HCT116 (cell line): ENCODE data around the gene WEE1. TPM values are rescaled to one million over a fixed set of nuclear protein-coding genes. Genes with fewer than 3 reads are reported as not detected.

Experiments used
- ATAC-seq: fragments of 200-7000 bp; cut with Tn5 transposase; 2 replicates; pipeline ENCODE4 v1.9.1; 2020; ENCODE audit warnings: mild to moderate bottlenecking, moderate library complexity
- BruUV-seq: library from RNA; stranded (reverse); fragments of 400-500 nt; replicated peaks from 2 replicates; lab custom pipeline; 2021; lab: Mats Ljungman, UMichigan
- CTCF ChIA-PET: fragments of 300-600 bp; sonication (Branson Sonifier 250); formaldehyde crosslinking; loops from one replicate; lab custom pipeline; 2021; ENCODE audit warnings: antibody characterized with exemption; lab: Charles Lee
- POLR2A ChIA-PET: fragments of 300-600, 350-600 bp; sonication (Branson Sonifier 250); formaldehyde crosslinking; loops from one replicate; lab custom pipeline; 2021; ENCODE audit warnings: antibody characterized with exemption; lab: Charles Lee
- RAD21 ChIA-PET, 2 experiments: fragments of 300-600 bp; sonication (Branson Sonifier 250); formaldehyde crosslinking; loops; one replicate each; lab custom pipeline; 2023; ENCODE audit warnings: low total read pairs in 2 of 2; ENCODE audit not compliant: uncharacterized antibody in 2 of 2, unreplicated experiment in 2 of 2, low non-redundant PET in 1 of 2; lab: Charles Lee
- DNase-seq: peaks from one replicate; pipeline ENCODE4 v3.0.0-alpha.2; 2010; ENCODE audit warnings: low read depth, low spot score
- H2AFZ ChIP-seq: fragments of 200-600 bp; shearing (Covaris generic), sonication (generic); 2 replicates; pipeline ENCODE4 v1.6.1; 2017; ENCODE audit warnings: low read depth, mixed run types, mixed read lengths, antibody characterized with exemption, low read length; ENCODE audit not compliant: poor library complexity, severe bottlenecking
- H3K27ac ChIP-seq: 2 replicates; pipeline ENCODE4 v1.5.1; 2012; ENCODE audit warnings: low read depth, low read length
- H3K27me3 ChIP-seq: fragments of 200-600 bp; sonication (generic); 2 replicates; pipeline ENCODE4 v1.6.1; 2016; ENCODE audit warnings: mixed run types, low read length, mixed read lengths; ENCODE audit not compliant: insufficient read depth
- H3K36me3 ChIP-seq, 2 experiments: fragments of 200-500 bp in 1 of 2; fragments of 200-600 bp in 1 of 2; sonication (Bioruptor generic) in 1 of 2; sonication (generic) in 1 of 2; 2 replicates each; pipeline versions ENCODE4 v1.5.1 to v1.6.1; 2014 to 2016; ENCODE audit warnings: low read length in 2 of 2, inconsistent platforms in 1 of 2, mixed read lengths in 1 of 2, mixed run types in 1 of 2; ENCODE audit not compliant: insufficient read depth in 2 of 2, control insufficient read depth in 1 of 2
- H3K4me1 ChIP-seq, 2 experiments: fragments of 200-600 bp in 1 of 2; sonication (generic) in 1 of 2; 2 replicates each; pipeline versions ENCODE4 v1.5.1 to v1.6.1; 2012 to 2017; ENCODE audit warnings: low read length in 2 of 2, inconsistent platforms in 1 of 2, mild to moderate bottlenecking in 1 of 2, mixed read lengths in 1 of 2, mixed run types in 1 of 2, moderate library complexity in 1 of 2; ENCODE audit not compliant: insufficient read depth in 2 of 2, control insufficient read depth in 1 of 2
- H3K4me2 ChIP-seq: fragments of 200-600 bp; sonication (generic); 2 replicates; pipeline ENCODE4 v1.6.1; 2017; ENCODE audit warnings: mixed run types, low read length, mixed read lengths
- H3K4me3 ChIP-seq, 2 experiments: fragments of 200-600 bp in 1 of 2; sonication (generic) in 1 of 2; replicated peaks in 1 of 2; 2 replicates each; pipeline ENCODE4 v1.5.1; 2011 to 2016; ENCODE audit warnings: low read length in 2 of 2, control low read depth in 1 of 2, low read depth in 1 of 2, mild to moderate bottlenecking in 1 of 2, mixed read lengths in 1 of 2, mixed run types in 1 of 2
- H3K79me2 ChIP-seq: fragments of 200-600 bp; sonication (generic); 2 replicates; pipeline ENCODE4 v1.6.1; 2017; ENCODE audit warnings: mild to moderate bottlenecking, mixed run types, low read length, moderate library complexity, mixed read lengths; ENCODE audit not compliant: insufficient read depth
- H3K9ac ChIP-seq: fragments of 200-600 bp; sonication (generic); 2 replicates; pipeline ENCODE4 v1.6.1; 2016; ENCODE audit warnings: low read length, mixed read lengths
- H3K9me2 ChIP-seq: fragments of 200-600 bp; sonication (generic), shearing (Covaris generic); 2 replicates; pipeline ENCODE4 v1.6.1; 2017; ENCODE audit warnings: mixed run types, mild to moderate bottlenecking, moderate library complexity; ENCODE audit not compliant: insufficient read depth
- H3K9me3 ChIP-seq, 2 experiments: fragments of 200-500 bp in 1 of 2; fragments of 200-600 bp in 1 of 2; sonication (Bioruptor generic) in 1 of 2; sonication (generic) in 1 of 2; 2 replicates each; pipeline ENCODE4 v1.6.1; 2014 to 2017; ENCODE audit warnings: low read length in 2 of 2, mixed read lengths in 2 of 2, inconsistent platforms in 1 of 2, low read depth in 1 of 2, mild to moderate bottlenecking in 1 of 2, mixed run types in 1 of 2, moderate library complexity in 1 of 2; ENCODE audit not compliant: control insufficient read depth in 1 of 2, insufficient read depth in 1 of 2
- H4K20me1 ChIP-seq: fragments of 200-600 bp; sonication (generic), shearing (Covaris generic); 2 replicates; pipeline ENCODE4 v1.6.1; 2017; ENCODE audit warnings: mixed run types, mild to moderate bottlenecking, moderate library complexity; ENCODE audit not compliant: insufficient read depth
- CBX3 ChIP-seq: IDR thresholded peaks from 2 replicates; pipeline ENCODE4 v1.6.1; 2012; ENCODE audit warnings: low read depth
- CEBPB ChIP-seq: IDR thresholded peaks from 2 replicates; pipeline ENCODE4 v1.6.1; 2012; ENCODE audit warnings: low read depth
- FOSL1 ChIP-seq: IDR thresholded peaks from 2 replicates; pipeline ENCODE4 v1.6.1; 2012; ENCODE audit warnings: low read depth
- JUND ChIP-seq: IDR thresholded peaks from 2 replicates; pipeline ENCODE4 v1.6.1; 2012
- POLR2A ChIP-seq: IDR thresholded peaks from 2 replicates; pipeline ENCODE4 v1.7.0; 2011; ENCODE audit warnings: borderline replicate concordance; ENCODE audit not compliant: insufficient read depth, insufficient read length; ENCODE audit errors: extremely low read depth
- POLR2AphosphoS5 ChIP-seq: IDR thresholded peaks from 2 replicates; pipeline ENCODE4 v1.6.1; 2011; ENCODE audit warnings: mild to moderate bottlenecking, low read depth, low read length, moderate library complexity
- SIN3A ChIP-seq: IDR thresholded peaks from 2 replicates; pipeline ENCODE4 v1.6.1; 2012; ENCODE audit warnings: low read depth
- SP1 ChIP-seq: IDR thresholded peaks from 2 replicates; pipeline ENCODE4 v1.6.1; 2012; ENCODE audit warnings: low read depth
- SRF ChIP-seq: IDR thresholded peaks from 2 replicates; pipeline ENCODE4 v1.6.1; 2012; ENCODE audit warnings: low read depth
- TCF7L2 ChIP-seq: IDR thresholded peaks from 2 replicates; pipeline ENCODE4 v1.7.0; 2011; ENCODE audit warnings: borderline replicate concordance, inconsistent platforms; ENCODE audit not compliant: insufficient read depth, insufficient read length; ENCODE audit errors: extremely low read depth
- YY1 ChIP-seq: IDR thresholded peaks from 2 replicates; pipeline ENCODE4 v1.6.1; 2011; ENCODE audit warnings: low read length, low read depth, moderate library complexity, mild to moderate bottlenecking; ENCODE audit not compliant: insufficient replicate concordance; ENCODE audit errors: extremely low read depth
- ZNF274 ChIP-seq: fragments of 200-500 bp; sonication (Bioruptor generic); IDR thresholded peaks from 2 replicates; pipeline ENCODE4 v1.6.1; 2014; ENCODE audit warnings: mild to moderate bottlenecking, low read depth, low read length, inconsistent platforms
- intact Hi-C: fragments of 100-400 bp; cut with micrococcal nuclease; formaldehyde crosslinking; loops from 2 replicates; pipeline ENCODE4 v1.10.0; 2022
- total RNA-seq: library from RNA; stranded (reverse); gene quantifications from one replicate; pipeline ENCODE4 v1.2.1, GENCODE V29; 2021; ENCODE audit not compliant: unreplicated experiment
- TF ChIP-seq, protein P1 (sequence below): IDR thresholded peaks from 2 replicates; pipeline ENCODE4 v1.6.1; 2011; ENCODE audit warnings: mild to moderate bottlenecking, low read length, moderate library complexity; ENCODE audit not compliant: insufficient replicate concordance; ENCODE audit errors: extremely low read depth
- TF ChIP-seq, protein P2 (sequence below): IDR thresholded peaks from 2 replicates; pipeline ENCODE4 v1.6.1; 2012; ENCODE audit warnings: low read depth

Gene WEE1
- total RNA-seq, 1 experiment from 2014 or later = 50.8 TPM

DNA sequence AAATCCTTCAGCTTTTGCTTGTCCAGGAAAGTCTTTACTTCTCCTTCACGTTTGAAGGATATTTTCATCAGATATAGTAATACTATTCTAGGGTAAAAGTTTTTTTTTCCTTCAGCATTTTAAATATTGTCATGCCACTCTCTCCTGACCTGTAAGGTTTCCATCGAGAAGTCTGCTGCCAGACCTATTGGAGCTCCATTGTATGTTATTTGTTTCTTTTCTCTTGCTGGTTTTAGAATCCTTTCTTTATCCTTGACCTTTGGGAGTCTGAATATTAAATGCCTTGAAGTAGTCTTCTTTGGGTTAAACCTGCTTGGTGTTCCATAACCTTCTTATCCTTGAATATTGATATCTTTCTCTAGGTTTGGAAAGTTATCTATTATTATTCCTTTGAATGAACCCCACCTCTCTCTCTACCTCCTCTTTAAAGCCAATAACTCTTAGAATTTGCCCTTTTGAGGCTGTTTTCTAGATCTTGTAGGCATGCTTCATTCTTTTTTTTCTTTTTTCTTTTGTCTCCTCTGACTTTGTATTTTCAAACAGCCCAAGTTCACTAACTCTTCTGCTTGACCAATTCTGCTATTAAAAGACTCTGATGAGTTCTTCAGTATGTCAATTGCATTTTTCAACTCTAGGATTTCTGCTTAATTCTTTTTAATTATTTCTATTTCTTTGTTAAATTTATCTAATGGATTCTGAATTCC is 12.0 kb upstream of the WEE1 start:
- no peaks in the 10 kb centered on the region for H3K36me3 ChIP-seq
- no peaks in the 10 kb centered on the region for H3K27me3 ChIP-seq
- ATAC-seq = no peak
- TF ChIP-seq CBX3 (peak; percentile 61; the same call in 1 of the 2 replicates), SP1 (no peak)
- TF ChIP-seq, all 23 proteins: peak for 1
- ChIA-PET POLR2A (no interaction called here), CTCF (no interaction called here), RAD21 (no interaction called here)
- no peaks in the 10 kb centered on the region for H3K9me2 ChIP-seq
- intact Hi-C loops = no loop called here
- no peaks in the 10 kb centered on the region for H4K20me1 ChIP-seq
- BruUV-seq = no TSS peak
- H3K4me1 ChIP-seq = peaks cover 14 to 31% of the 10 kb centered on the region in 2 experiments
- H3K4me3 ChIP-seq = no peak overlapping the region
- H3K4me2 ChIP-seq = no peak overlapping the region
- peaks cover 0 to 2% of the 10 kb centered on the region in 2 experiments; a peak in 1 of 4 replicates for H3K9me3 ChIP-seq
- no peak overlapping the region for H3K27ac ChIP-seq
- DNase-seq = no peak
- no peak overlapping the region for H3K9ac ChIP-seq
- H2AFZ ChIP-seq = no peak overlapping the region
- H3K79me2 ChIP-seq = no peaks in the 10 kb centered on the region

DNA sequence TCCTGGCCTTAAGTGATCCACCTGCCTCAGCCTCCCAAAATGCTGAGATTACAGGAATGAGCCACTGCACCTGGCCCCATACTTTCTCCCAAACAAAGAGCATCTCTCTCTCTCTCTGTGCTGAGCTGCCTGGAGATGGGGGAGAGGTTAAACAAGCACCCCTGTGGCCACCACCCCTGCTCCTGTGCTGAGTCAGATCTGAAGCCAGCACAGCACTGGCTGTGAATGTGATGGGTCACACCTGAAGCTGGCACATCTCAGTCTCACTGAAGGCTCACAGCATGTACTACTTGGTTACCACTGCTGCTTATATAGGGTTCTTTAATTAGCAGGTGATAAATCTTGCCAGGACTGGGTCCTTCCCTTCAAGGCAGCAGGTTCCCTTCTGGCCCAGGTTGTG is 10.8 kb upstream of the WEE1 start:
- Histone ChIP-seq H3K4me2 (peak overlapping the region; percentile 28; the same call in 1 of the 2 replicates), H3K9me3 (peaks cover 0 to 2% of the 10 kb centered on the region in 2 experiments; a peak in 1 of 4 replicates), H4K20me1 (no peaks in the 10 kb centered on the region), H3K27me3 (no peaks in the 10 kb centered on the region), H3K79me2 (no peaks in the 10 kb centered on the region), H2AFZ (no peak overlapping the region), H3K36me3 (no peaks in the 10 kb centered on the region), H3K9me2 (no peaks in the 10 kb centered on the region), H3K4me3 (no peak overlapping the region), H3K9ac (no peak overlapping the region), H3K27ac (no peak overlapping the region), H3K4me1 (peaks cover 20 to 43% of the 10 kb centered on the region in 2 experiments)
- BruUV-seq = no TSS peak
- CTCF ChIA-PET = no interaction called here
- no peak for ATAC-seq
- POLR2A ChIA-PET = no interaction called here
- no peak for DNase-seq
- intact Hi-C loops = no loop called here
- RAD21 ChIA-PET = no interaction called here
- TF ChIP-seq, protein P1, sequence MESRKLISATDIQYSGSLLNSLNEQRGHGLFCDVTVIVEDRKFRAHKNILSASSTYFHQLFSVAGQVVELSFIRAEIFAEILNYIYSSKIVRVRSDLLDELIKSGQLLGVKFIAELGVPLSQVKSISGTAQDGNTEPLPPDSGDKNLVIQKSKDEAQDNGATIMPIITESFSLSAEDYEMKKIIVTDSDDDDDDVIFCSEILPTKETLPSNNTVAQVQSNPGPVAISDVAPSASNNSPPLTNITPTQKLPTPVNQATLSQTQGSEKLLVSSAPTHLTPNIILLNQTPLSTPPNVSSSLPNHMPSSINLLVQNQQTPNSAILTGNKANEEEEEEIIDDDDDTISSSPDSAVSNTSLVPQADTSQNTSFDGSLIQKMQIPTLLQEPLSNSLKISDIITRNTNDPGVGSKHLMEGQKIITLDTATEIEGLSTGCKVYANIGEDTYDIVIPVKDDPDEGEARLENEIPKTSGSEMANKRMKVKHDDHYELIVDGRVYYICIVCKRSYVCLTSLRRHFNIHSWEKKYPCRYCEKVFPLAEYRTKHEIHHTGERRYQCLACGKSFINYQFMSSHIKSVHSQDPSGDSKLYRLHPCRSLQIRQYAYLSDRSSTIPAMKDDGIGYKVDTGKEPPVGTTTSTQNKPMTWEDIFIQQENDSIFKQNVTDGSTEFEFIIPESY = no peak
- no peak for TF ChIP-seq CBX3
- no peak for TF ChIP-seq SRF
- TF ChIP-seq CEBPB = no peak
- TF ChIP-seq, protein P2, sequence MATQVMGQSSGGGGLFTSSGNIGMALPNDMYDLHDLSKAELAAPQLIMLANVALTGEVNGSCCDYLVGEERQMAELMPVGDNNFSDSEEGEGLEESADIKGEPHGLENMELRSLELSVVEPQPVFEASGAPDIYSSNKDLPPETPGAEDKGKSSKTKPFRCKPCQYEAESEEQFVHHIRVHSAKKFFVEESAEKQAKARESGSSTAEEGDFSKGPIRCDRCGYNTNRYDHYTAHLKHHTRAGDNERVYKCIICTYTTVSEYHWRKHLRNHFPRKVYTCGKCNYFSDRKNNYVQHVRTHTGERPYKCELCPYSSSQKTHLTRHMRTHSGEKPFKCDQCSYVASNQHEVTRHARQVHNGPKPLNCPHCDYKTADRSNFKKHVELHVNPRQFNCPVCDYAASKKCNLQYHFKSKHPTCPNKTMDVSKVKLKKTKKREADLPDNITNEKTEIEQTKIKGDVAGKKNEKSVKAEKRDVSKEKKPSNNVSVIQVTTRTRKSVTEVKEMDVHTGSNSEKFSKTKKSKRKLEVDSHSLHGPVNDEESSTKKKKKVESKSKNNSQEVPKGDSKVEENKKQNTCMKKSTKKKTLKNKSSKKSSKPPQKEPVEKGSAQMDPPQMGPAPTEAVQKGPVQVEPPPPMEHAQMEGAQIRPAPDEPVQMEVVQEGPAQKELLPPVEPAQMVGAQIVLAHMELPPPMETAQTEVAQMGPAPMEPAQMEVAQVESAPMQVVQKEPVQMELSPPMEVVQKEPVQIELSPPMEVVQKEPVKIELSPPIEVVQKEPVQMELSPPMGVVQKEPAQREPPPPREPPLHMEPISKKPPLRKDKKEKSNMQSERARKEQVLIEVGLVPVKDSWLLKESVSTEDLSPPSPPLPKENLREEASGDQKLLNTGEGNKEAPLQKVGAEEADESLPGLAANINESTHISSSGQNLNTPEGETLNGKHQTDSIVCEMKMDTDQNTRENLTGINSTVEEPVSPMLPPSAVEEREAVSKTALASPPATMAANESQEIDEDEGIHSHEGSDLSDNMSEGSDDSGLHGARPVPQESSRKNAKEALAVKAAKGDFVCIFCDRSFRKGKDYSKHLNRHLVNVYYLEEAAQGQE = no peak
- TF ChIP-seq POLR2A = no peak
- no peak for TF ChIP-seq TCF7L2
- no peak for TF ChIP-seq SIN3A
- TF ChIP-seq JUND = no peak
- TF ChIP-seq YY1 = no peak
- no peak for TF ChIP-seq SP1
- TF ChIP-seq ZNF274 = no peak
- TF ChIP-seq FOSL1 = no peak
- TF ChIP-seq POLR2AphosphoS5 = no peak
